HG02970 (cell line): ENCODE data around the gene NEDD9.

Experiments
- ATAC-seq: cut with Tn5 transposase; IDR thresholded peaks from one replicate; pipeline ENCODE4 v1.9.1; 2021; ENCODE audit warnings: mild to moderate bottlenecking, moderate library complexity, moderate number of reproducible peaks; ENCODE audit not compliant: unreplicated experiment, low FRiP score

Gene NEDD9

GRCh38 chr6:11236915-11237314 is 4.4 kb upstream of the NEDD9 start:
- ATAC-seq, result no peak

- ATAC-seq, result no peak
Measured at GRCh38 chr6:11236076-11236750, 3.7 kb upstream of the NEDD9 start.

- ATAC-seq, result no peak
Measured at GRCh38 chr6:11235062-11235461, 2.6 kb upstream of the NEDD9 start.

GRCh38 chr6:11233673-11234573 is 1.5 kb upstream of the NEDD9 start:
- no peak for ATAC-seq

GRCh38 chr6:11232770-11233626 is 530 bp upstream of the NEDD9 start:
- ATAC-seq, result no peak

GRCh38 chr6:11231564-11232192 is 790 bp downstream of the NEDD9 start:
- ATAC-seq, result no peak

GRCh38 chr6:11231108-11231463 is 1.4 kb downstream of the NEDD9 start:
- ATAC-seq, result no peak

- ATAC-seq, result no peak
Measured at GRCh38 chr6:11230158-11231107, 2.0 kb downstream of the NEDD9 start.

GRCh38 chr6:11229655-11230046 is 2.8 kb downstream of the NEDD9 start:
- ATAC-seq, result no peak

- no peak for ATAC-seq
Measured at GRCh38 chr6:11228935-11229654, 3.4 kb downstream of the NEDD9 start.

GRCh38 chr6:11227698-11228097 is 4.8 kb downstream of the NEDD9 start:
- no peak for ATAC-seq

- ATAC-seq, result no peak
Measured at GRCh38 chr6:11226005-11226404, 6.5 kb downstream of the NEDD9 start.

GRCh38 chr6:11224966-11225463 is 7.5 kb downstream of the NEDD9 start:
- no peak for ATAC-seq

- no peak for ATAC-seq
Measured at GRCh38 chr6:11224252-11224965, 8.1 kb downstream of the NEDD9 start.

- no peak for ATAC-seq
Measured at GRCh38 chr6:11223286-11223864, 9.1 kb downstream of the NEDD9 start.

- no peak for ATAC-seq
Measured at GRCh38 chr6:11222385-11223277, 9.8 kb downstream of the NEDD9 start.
